K562 (cell line): ENCODE results near the gene TGDS. TPM values are rescaled to one million over a fixed set of nuclear protein-coding genes. Genes with fewer than 3 reads are reported as not detected.

Experiments
- ATAC-seq: fragments of 200-7000 bp; cut with Tn5 transposase; 3 replicates; pipeline ENCODE4 v1.9.1; 2020; ENCODE audit warnings: moderate library complexity
- BruUV-seq: library from RNA; stranded (reverse); fragments of 400-500 nt; replicated peaks from 2 replicates; lab custom pipeline; 2021; lab: Mats Ljungman, UMichigan
- CTCF ChIA-PET: fragments of 300-600 bp; formaldehyde crosslinking; extraction: SDS; loops from one replicate; lab custom pipeline; 2021; ENCODE audit warnings: low intra/inter-chr PET ratio; lab: Yijun Ruan, JAX
- POLR2A ChIA-PET: fragments of 300-600, 350-650 bp; sonication (Branson Sonifier 250); formaldehyde crosslinking; extraction: SDS; loops from one replicate; lab custom pipeline; 2021; ENCODE audit warnings: antibody characterized with exemption, inconsistent platforms; lab: Yijun Ruan, JAX
- DNase-seq, 4 experiments: peaks; one replicate each; pipeline versions ENCODE4 v3.0.0 to v3.0.0-alpha.2; 2011 to 2018; ENCODE audit warnings: low spot score in 3 of 4, mixed read lengths in 3 of 4; ENCODE audit errors: extremely low read depth in 1 of 4
- FAIRE-seq: peaks from 2 replicates; lab custom pipeline; 2011; peaks lifted over from hg19 to GRCh38; lab: Jason Lieb, UNC
- H2AFZ ChIP-seq: 2 replicates; pipeline ENCODE4 v1.6.0; 2011; ENCODE audit warnings: low read depth, low read length, control low read depth, inconsistent platforms
- H3K27ac ChIP-seq: fragments of 200-600 bp; 3 replicates; pipeline ENCODE4 v1.8.0; 2011; ENCODE audit warnings: low read depth, mild to moderate bottlenecking, control low read depth, inconsistent platforms, low read length, moderate library complexity, mixed read lengths; ENCODE audit errors: extremely low read depth
- H3K27me3 ChIP-seq, 2 experiments: fragments of 300-600 bp in 1 of 2; 2 replicates in 1 of 2; 3 replicates in 1 of 2; pipeline versions ENCODE4 v1.6.0 to v1.8.0; 2011; ENCODE audit warnings: inconsistent platforms in 2 of 2, low read length in 2 of 2, mild to moderate bottlenecking in 1 of 2, mixed read lengths in 1 of 2, moderate library complexity in 1 of 2; ENCODE audit not compliant: control insufficient read depth in 2 of 2, insufficient read depth in 2 of 2
- H3K36me3 ChIP-seq: fragments of 300-600 bp; 3 replicates; pipeline ENCODE4 v1.8.0; 2011; ENCODE audit warnings: mild to moderate bottlenecking, low read length, inconsistent platforms; ENCODE audit not compliant: control insufficient read depth, insufficient read depth
- H3K4me1 ChIP-seq, 2 experiments: fragments of 200-600 bp in 1 of 2; replicated peaks in 1 of 2; 2 replicates in 1 of 2; 3 replicates in 1 of 2; pipeline versions ENCODE4 v1.5.1 to v1.8.0; 2011; ENCODE audit warnings: inconsistent platforms in 2 of 2, low read length in 2 of 2, mild to moderate bottlenecking in 1 of 2, mixed read lengths in 1 of 2, moderate library complexity in 1 of 2; ENCODE audit not compliant: control insufficient read depth in 2 of 2, insufficient read depth in 2 of 2
- H3K4me2 ChIP-seq: 2 replicates; pipeline ENCODE4 v1.6.1; 2011; ENCODE audit warnings: low read length, control low read depth, inconsistent platforms, mixed read lengths; ENCODE audit not compliant: insufficient read depth
- H3K4me3 ChIP-seq: fragments of 200-600 bp; sonication (generic), shearing (Covaris generic); 2 replicates; pipeline ENCODE4 v1.5.1; 2016; ENCODE audit warnings: control low read depth, inconsistent platforms
- H3K79me2 ChIP-seq: fragments of 200-600 bp; 3 replicates; pipeline ENCODE4 v1.8.0; 2011; ENCODE audit warnings: low read length, inconsistent platforms; ENCODE audit not compliant: control insufficient read depth, insufficient read depth
- H3K9ac ChIP-seq, 2 experiments: 2 replicates each; pipeline versions ENCODE4 v1.6.0 to v1.6.1; 2011; ENCODE audit warnings: low read depth in 2 of 2, low read length in 2 of 2, control low read depth in 1 of 2, inconsistent platforms in 1 of 2, mild to moderate bottlenecking in 1 of 2, mixed read lengths in 1 of 2; ENCODE audit not compliant: insufficient read depth in 1 of 2
- H3K9me1 ChIP-seq: one replicate; pipeline ENCODE4 v1.6.0; 2011; ENCODE audit warnings: inconsistent platforms, mild to moderate bottlenecking, low read length, moderate library complexity; ENCODE audit not compliant: control insufficient read depth, insufficient read depth
- H3K9me3 ChIP-seq: replicated peaks from 2 replicates; pipeline ENCODE4 v1.5.1; 2011; ENCODE audit warnings: low read depth, low read length, inconsistent platforms; ENCODE audit not compliant: control insufficient read depth, insufficient read depth
- H4K20me1 ChIP-seq: replicated peaks from 2 replicates; pipeline ENCODE4 v1.6.1; 2011; ENCODE audit warnings: low read length, inconsistent platforms, mixed read lengths; ENCODE audit not compliant: control insufficient read depth, insufficient read depth
- ARHGAP35 ChIP-seq: fragments of 450-650 bp; IDR thresholded peaks from 2 replicates; pipeline ENCODE4 v1.6.1; 2018; ENCODE audit not compliant: partially characterized antibody
- ETS2 ChIP-seq: IDR thresholded peaks from 2 replicates; pipeline ENCODE4 v1.6.1; 2016; ENCODE audit warnings: borderline replicate concordance, missing genetic modification characterization, mild to moderate bottlenecking, moderate library complexity, missing compliant biosample characterization; ENCODE audit not compliant: poor library complexity, severe bottlenecking
- GABPA ChIP-seq: fragments of 200-800 bp; sonication (Bioruptor generic); conservative IDR thresholded peaks from 2 replicates; pipeline ENCODE4 v1.6.1; 2016; ENCODE audit warnings: low read depth, missing genetic modification characterization, missing compliant biosample characterization
- HCFC1 ChIP-seq: IDR thresholded peaks from 2 replicates; pipeline ENCODE4 v1.6.1; 2012; ENCODE audit warnings: low read depth, low read length, improper control_type of control experiment
- HDGF ChIP-seq: fragments of 450-650 bp; IDR thresholded peaks from 2 replicates; pipeline ENCODE4 v1.6.1; 2016
- JUND ChIP-seq, 2 experiments: IDR thresholded peaks; 2 replicates in 1 of 2; 3 replicates in 1 of 2; pipeline ENCODE4 v1.6.1; 2011; ENCODE audit warnings: borderline replicate concordance in 2 of 2, low read depth in 2 of 2, low read length in 2 of 2, improper control_type of control experiment in 1 of 2, missing biosample characterization in 1 of 2, missing genetic modification characterization in 1 of 2, missing genetic modification reagents in 1 of 2
- MAZ ChIP-seq, 2 experiments: fragments of 450-650 bp in 1 of 2; sonication (generic) in 1 of 2; formaldehyde crosslinking; IDR thresholded peaks in 1 of 2; conservative IDR thresholded peaks in 1 of 2; 2 replicates each; pipeline versions ENCODE4 v1.4.0 to v1.5.0; 2020; ENCODE audit warnings: mild to moderate bottlenecking in 1 of 2, missing genetic modification reagents in 1 of 2
- MEF2A ChIP-seq: IDR thresholded peaks from 2 replicates; pipeline ENCODE4 v1.6.1; 2011; ENCODE audit warnings: low read depth, mild to moderate bottlenecking, low read length, moderate library complexity; ENCODE audit not compliant: control insufficient read depth
- MYC ChIP-seq, 2 experiments: fragments of 250-450 bp in 1 of 2; sonication (Bioruptor Pico) in 1 of 2; IDR thresholded peaks; 2 replicates each; pipeline versions ENCODE4 v1.5.1 to v1.6.1; 2012 to 2021; ENCODE audit warnings: low read depth in 2 of 2, borderline replicate concordance in 1 of 2, improper control_type of control experiment in 1 of 2, low read length in 1 of 2, mild to moderate bottlenecking in 1 of 2, moderate library complexity in 1 of 2
- MYNN ChIP-seq, 2 experiments: sonication (generic); formaldehyde crosslinking in 1 of 2; IDR thresholded peaks; 2 replicates each; pipeline versions ENCODE4 v1.5.0 to v1.6.1; 2016 to 2020; ENCODE audit warnings: antibody characterized with exemption in 1 of 2, missing genetic modification reagents in 1 of 2
- RAD21 ChIP-seq, 2 experiments: fragments of 250-450 bp in 1 of 2; fragments of 450-650 bp in 1 of 2; sonication (Bioruptor Pico) in 1 of 2; formaldehyde crosslinking in 1 of 2; IDR thresholded peaks in 1 of 2; conservative IDR thresholded peaks in 1 of 2; 2 replicates each; pipeline versions ENCODE4 v1.4.0 to v1.8.0; 2020 to 2022; ENCODE audit warnings: mild to moderate bottlenecking in 2 of 2, moderate library complexity in 1 of 2
- SMC3 ChIP-seq: conservative IDR thresholded peaks from 2 replicates; pipeline ENCODE4 v1.6.1; 2011; ENCODE audit warnings: low read depth, low read length, improper control_type of control experiment; ENCODE audit not compliant: insufficient read depth
- SNRNP70 ChIP-seq: fragments of 200-400 bp; formaldehyde crosslinking; optimal IDR thresholded peaks from 2 replicates; pipeline ENCODE3; 2017; ENCODE audit warnings: low read depth, low read length
- SOX6 ChIP-seq: fragments of 450-650 bp; IDR thresholded peaks from 2 replicates; pipeline ENCODE4 v1.6.1; 2014; ENCODE audit warnings: mild to moderate bottlenecking
- ZNF324 ChIP-seq: fragments of 250-450 bp; sonication (Bioruptor Pico); IDR thresholded peaks from 2 replicates; pipeline ENCODE4 v1.4.0; 2020; ENCODE audit warnings: mild to moderate bottlenecking
- WGBS: fragments of 100-300 bp; shearing (Covaris generic); methylation state at CpG from one replicate; pipeline ENCODE4 v1.1.6; 2016; ENCODE audit warnings: low coverage, mixed read lengths; ENCODE audit not compliant: insufficient coverage; ENCODE audit errors: missing lambda C conversion rate; 5-methylcytosine and 5-hydroxymethylcytosine counted together
- in situ Hi-C: fragments of 300-500 bp; cut with MboI; formaldehyde crosslinking; loops from 4 replicates; pipeline ENCODE4 v1.15.0; 2018; ENCODE audit warnings: inconsistent platforms, mixed read lengths
- intact Hi-C: fragments of 100-400 bp; cut with micrococcal nuclease; formaldehyde crosslinking; loops from 2 replicates; pipeline ENCODE4 v1.14.2; 2022
- polyA plus RNA-seq, 8 experiments: library from polyadenylated mRNA; depleted of rRNA in 4 of 8; stranded (reverse) in 5 of 8; unstranded in 3 of 8; fragments of >200 nt; fragmentation: Nextera tagmentation in 2 of 8; fragmentation: Illumina TruSeq in 1 of 8; extraction: Ambion mirVana in 2 of 8; extraction: Trizol in 1 of 8; gene quantifications; 2 replicates each; pipeline versions ENCODE4 v1.2.1 to v1.2.3, GENCODE V29; 2011 to 2014; ENCODE audit warnings: inconsistent platforms in 1 of 8, missing spikeins in 1 of 8
- total RNA-seq, 7 experiments: library from RNA; depleted of rRNA in 6 of 7; stranded (reverse); fragments of >200 nt in 6 of 7; fragmentation: Illumina TruSeq in 2 of 7; extraction: Trizol in 2 of 7; gene quantifications; 2 replicates each; pipeline versions ENCODE4 v1.2.1 to v1.2.3, GENCODE V29; 2011 to 2021; ENCODE audit warnings: low replicate concordance in 1 of 7
- TF ChIP-seq, protein P1 (sequence below): fragments of 450-650 bp; IDR thresholded peaks from 2 replicates; pipeline ENCODE4 v1.6.1; 2017; ENCODE audit warnings: mild to moderate bottlenecking, moderate library complexity
- TF ChIP-seq, protein P2 (sequence below): fragments of 450-650 bp; formaldehyde crosslinking; IDR thresholded peaks from 2 replicates; pipeline ENCODE4 v1.4.0; 2020; ENCODE audit warnings: mild to moderate bottlenecking, moderate library complexity

Gene TGDS
- total and polyA plus RNA-seq, 9 of the 15 experiments (the other 6 are each of a cell fraction or from before 2014, with no cell fraction given): 9.9 to 43.7 (median 21.4) TPM

DNA sequence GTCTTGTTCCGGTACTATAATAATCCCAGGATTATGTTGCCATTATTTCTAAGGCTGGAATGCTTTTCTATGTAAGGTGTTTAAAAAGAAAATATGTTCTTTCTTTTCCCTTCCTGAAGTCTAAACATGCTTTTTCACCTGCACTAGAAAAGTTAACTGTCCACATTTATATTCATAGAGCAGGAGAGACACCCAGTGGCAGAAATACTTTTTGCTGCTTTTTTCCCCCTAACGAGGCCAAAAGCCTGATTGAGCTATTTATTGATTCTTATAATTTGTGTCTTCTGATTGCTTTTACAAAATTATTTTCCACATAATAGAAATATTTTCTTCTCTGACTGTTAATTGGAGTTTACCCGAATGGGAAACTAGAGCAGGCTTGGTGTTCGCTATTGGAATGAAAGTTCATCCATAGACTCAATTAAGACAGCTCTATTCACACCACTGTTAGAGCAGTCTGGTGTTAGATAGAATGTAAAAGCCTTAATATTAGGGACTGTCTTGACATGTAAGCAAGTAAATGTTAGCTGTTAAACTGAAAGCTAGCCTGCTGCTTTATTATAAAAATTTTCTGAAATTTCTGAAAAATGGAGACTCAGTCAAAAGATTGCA lies 21.5 kb upstream of the TGDS start:
- ATAC-seq: peak; percentile 72
- 35% methylated on average over 4 of the region's 4 CpGs for WGBS
- no peaks in the 10 kb centered on the region for H3K27me3 ChIP-seq
- H3K9me1 ChIP-seq: no peaks in the 10 kb centered on the region
- no peaks in the 10 kb centered on the region for H3K79me2 ChIP-seq
- intact Hi-C loops (loop anchor here (1.0 to 5.0 kb wide), 2 partner anchors 182 to 255 kb away; no protein-coding TSS in a partner anchor), in situ Hi-C loops (no loop called here)
- no peak for FAIRE-seq
- H3K4me1 ChIP-seq: no peaks in the 10 kb centered on the region
- H3K9me3 ChIP-seq: no peaks in the 10 kb centered on the region
- DNase-seq: peak in 3 of 4 experiments; percentile 11 to 37 (median 12)
- no peaks in the 10 kb centered on the region for H4K20me1 ChIP-seq
- peaks cover 12% of the 10 kb centered on the region for H3K36me3 ChIP-seq
- H3K4me2 ChIP-seq: no peak overlapping the region
- CTCF ChIA-PET: interaction anchor here (2.1 kb wide), 1 partner anchor 181 kb away, joined by 7 read pairs; no protein-coding TSS in a partner anchor
- no peak overlapping the region for H3K4me3 ChIP-seq
- H2AFZ ChIP-seq: no peak overlapping the region
- no TSS peak for BruUV-seq
- no peak overlapping the region for H3K9ac ChIP-seq
- no peak overlapping the region for H3K27ac ChIP-seq
- POLR2A ChIA-PET: interaction anchor here (0.5 to 1.2 kb wide), 3 partner anchors 12 to 302 kb away, joined by 3 to 4 read pairs (median 3); no protein-coding TSS in a partner anchor
- TF ChIP-seq MEF2A (no peak), SNRNP70 (no peak), ZNF324 (CRISPR knock-in tag) (no peak), JUND (IDR thresholded peaks at IDR 0.05; ENCODE audit: borderline replicate concordance, low read depth, low read length) (no peak), JUND (tag; IDR thresholded peaks at IDR 0.05; ENCODE audit: borderline replicate concordance, low read depth, low read length) (no peak), GABPA (tag) (no peak), SMC3 (0 out of 2 replicates have a peak, but pooled peaks have one; percentile 28), RAD21 (CRISPR knock-in tag; conservative IDR thresholded peaks at IDR 0.05 in 1 of 2, IDR thresholded peaks at IDR 0.05 in 1 of 2) (peak; percentile 56 to 77), SOX6 (no peak), ETS2 (tag) (no peak), MAZ (CRISPR knock-in tag; conservative IDR thresholded peaks at IDR 0.05 in 1 of 2, IDR thresholded peaks at IDR 0.05 in 1 of 2) (no peak), ARHGAP35 (no peak), MYNN (IDR thresholded peaks at IDR 0.05) (no peak), MYNN (CRISPR knock-in tag; IDR thresholded peaks at IDR 0.05) (no peak), MYC (IDR thresholded peaks at IDR 0.05; ENCODE audit: low read depth, low read length) (no peak), MYC (CRISPR knock-in tag; IDR thresholded peaks at IDR 0.05; ENCODE audit: borderline replicate concordance, low read depth) (no peak), HDGF (no peak), HCFC1 (no peak)
- TF ChIP-seq, protein P1, sequence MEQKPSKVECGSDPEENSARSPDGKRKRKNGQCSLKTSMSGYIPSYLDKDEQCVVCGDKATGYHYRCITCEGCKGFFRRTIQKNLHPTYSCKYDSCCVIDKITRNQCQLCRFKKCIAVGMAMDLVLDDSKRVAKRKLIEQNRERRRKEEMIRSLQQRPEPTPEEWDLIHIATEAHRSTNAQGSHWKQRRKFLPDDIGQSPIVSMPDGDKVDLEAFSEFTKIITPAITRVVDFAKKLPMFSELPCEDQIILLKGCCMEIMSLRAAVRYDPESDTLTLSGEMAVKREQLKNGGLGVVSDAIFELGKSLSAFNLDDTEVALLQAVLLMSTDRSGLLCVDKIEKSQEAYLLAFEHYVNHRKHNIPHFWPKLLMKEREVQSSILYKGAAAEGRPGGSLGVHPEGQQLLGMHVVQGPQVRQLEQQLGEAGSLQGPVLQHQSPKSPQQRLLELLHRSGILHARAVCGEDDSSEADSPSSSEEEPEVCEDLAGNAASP: no peak
- TF ChIP-seq, protein P2, sequence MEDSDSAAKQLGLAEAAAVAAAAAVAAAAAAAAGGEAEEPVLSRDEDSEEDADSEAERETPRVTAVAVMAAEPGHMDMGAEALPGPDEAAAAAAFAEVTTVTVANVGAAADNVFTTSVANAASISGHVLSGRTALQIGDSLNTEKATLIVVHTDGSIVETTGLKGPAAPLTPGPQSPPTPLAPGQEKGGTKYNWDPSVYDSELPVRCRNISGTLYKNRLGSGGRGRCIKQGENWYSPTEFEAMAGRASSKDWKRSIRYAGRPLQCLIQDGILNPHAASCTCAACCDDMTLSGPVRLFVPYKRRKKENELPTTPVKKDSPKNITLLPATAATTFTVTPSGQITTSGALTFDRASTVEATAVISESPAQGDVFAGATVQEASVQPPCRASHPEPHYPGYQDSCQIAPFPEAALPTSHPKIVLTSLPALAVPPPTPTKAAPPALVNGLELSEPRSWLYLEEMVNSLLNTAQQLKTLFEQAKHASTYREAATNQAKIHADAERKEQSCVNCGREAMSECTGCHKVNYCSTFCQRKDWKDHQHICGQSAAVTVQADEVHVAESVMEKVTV (CRISPR knock-in tag): peak; percentile 24; the same call in 1 of the 2 replicates
